Brain pericyte (primary cell): ENCODE results near the gene KLHL22.
"Not testable (repeated sequence)": the region's sequence is repeated elsewhere in the genome, so short reads cannot be mapped to it uniquely, and the experiment has no call there.

Source experiments
- DNase-seq: peaks from one replicate; pipeline ENCODE4 v3.0.0-alpha.2; 2012; ENCODE audit warnings: low read depth, low spot score

The KLHL22 gene

GRCh38 chr22:20402960-20403778 is 92.4 kb downstream of the KLHL22 start:
- no peak for DNase-seq

GRCh38 chr22:20401376-20402014 is 94.1 kb downstream of the KLHL22 start:
- DNase-seq = no peak

- no peak for DNase-seq
These were observed 94.8 kb downstream of the KLHL22 start for GRCh38 chr22:20400606-20401375.

GRCh38 chr22:20399866-20400605 is 95.6 kb downstream of the KLHL22 start:
- DNase-seq = no peak

GRCh38 chr22:20398420-20398819 is 97.2 kb downstream of the KLHL22 start:
- DNase-seq = no peak

GRCh38 chr22:20397498-20397897 is 98.1 kb downstream of the KLHL22 start:
- DNase-seq = no peak

GRCh38 chr22:20396639-20397038 is 99.0 kb downstream of the KLHL22 start:
- DNase-seq = no peak

GRCh38 chr22:20395907-20396287 is 99.7 kb downstream of the KLHL22 start:
- DNase-seq = no peak

- no peak for DNase-seq
These were observed 100.3 kb downstream of the KLHL22 start for GRCh38 chr22:20395181-20395906.

GRCh38 chr22:20393705-20394476 is 101.7 kb downstream of the KLHL22 start, which contains the start of gene ZNF74:
Gene ZNF74 (plus strand): TSS chr22:20394151. CDS start chr22:20394629, 478 bp downstream.
- peak; percentile 55 for DNase-seq

GRCh38 chr22:20392983-20393704 is 102.5 kb downstream of the KLHL22 start:
- DNase-seq = no peak

- not testable (repeated sequence) for DNase-seq
These were observed 103.2 kb downstream of the KLHL22 start for GRCh38 chr22:20392365-20392881.
